GM12801 (cell line): ENCODE measurements around the gene PRKCE.

Experiments
- CTCF ChIP-seq: IDR thresholded peaks from one replicate; pipeline ENCODE4 v1.5.1; 2011; ENCODE audit warnings: control low read depth; ENCODE audit not compliant: insufficient read length; ENCODE audit errors: extremely low read depth

PRKCE gene

GRCh38 chr2:45780541-45781463, 129.3 kb downstream of the PRKCE start:
- no peak for TF ChIP-seq CTCF

GRCh38 chr2:45781464-45781811, 130.0 kb downstream of the PRKCE start:
- no peak for TF ChIP-seq CTCF

DNA sequence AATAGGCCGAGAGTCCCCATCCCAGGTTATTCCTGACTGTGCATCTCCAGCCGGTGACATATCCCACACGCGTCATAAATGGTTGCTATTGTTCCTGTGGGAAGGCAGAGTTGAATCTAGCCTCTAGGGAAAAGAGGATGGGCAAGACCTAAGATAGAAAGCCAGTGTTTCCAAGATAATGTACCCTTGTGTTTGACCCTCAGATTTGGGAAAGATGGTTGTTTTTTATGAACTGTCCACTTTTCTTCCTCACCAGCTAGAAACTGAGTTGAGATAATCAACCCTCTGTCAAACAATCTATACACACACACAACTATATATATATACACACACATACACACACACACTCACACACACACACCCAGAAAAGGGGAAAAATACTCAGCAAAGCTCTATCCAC, 131.0 kb downstream of the PRKCE start:
- no peak for TF ChIP-seq CTCF

DNA sequence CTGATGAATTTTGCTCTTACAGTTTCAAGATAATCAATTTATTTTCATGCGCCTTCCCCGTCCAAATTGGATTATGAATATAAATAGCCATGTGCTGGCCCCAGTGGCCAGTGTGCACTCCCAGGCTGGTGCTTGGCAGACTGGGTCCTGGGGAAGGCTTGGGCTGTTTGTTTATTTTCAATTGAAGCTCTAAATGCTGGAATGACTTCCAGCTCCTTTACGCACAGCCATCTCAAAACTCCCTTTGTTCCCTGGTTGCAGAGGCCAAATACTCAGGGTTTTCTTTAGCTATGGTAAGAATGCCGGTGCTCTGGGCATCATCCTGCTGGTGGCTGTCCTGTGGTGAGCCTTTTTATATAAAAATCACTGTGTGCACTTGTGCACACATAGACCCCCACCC, 131.5 kb downstream of the PRKCE start:
- no peak for TF ChIP-seq CTCF

DNA sequence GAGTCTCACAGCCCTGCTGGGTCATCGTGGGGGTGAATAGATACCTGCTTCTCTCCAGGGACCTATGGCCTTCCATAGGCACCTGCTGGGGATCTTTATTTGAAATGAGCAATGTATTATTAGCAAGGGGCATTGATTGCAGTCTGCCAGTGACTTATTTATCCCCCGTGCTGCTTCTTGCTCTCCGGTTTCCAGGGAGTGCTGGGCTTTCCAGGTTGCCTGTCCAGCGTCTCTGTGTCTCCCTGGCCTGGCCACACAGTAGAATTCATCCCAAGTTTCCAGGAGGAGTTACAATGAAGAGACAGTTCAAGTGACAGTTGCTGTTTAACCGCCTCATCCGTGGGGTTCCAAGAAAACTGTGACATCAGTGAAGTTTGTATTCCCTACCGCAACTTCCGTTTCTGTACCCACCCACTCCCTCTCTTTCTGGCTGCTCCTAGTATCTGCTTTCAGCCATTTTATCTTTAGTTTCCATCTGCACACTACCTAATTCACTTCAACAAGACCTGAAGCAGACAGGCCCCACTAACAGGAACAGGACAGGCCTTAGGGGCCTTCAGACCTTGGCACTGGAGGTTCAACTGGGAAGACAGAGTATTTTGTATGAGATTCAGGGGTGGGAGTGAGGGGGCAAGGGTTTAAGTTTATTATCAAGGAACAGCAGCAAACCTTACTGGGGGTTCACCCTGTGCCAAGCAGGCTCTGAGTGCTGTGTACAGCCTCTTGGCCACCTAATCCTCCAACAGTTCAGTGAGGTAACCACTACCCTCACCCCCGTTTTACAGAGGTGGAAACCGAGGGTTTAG, 134.8 kb downstream of the PRKCE start:
- TF ChIP-seq CTCF: no peak

DNA sequence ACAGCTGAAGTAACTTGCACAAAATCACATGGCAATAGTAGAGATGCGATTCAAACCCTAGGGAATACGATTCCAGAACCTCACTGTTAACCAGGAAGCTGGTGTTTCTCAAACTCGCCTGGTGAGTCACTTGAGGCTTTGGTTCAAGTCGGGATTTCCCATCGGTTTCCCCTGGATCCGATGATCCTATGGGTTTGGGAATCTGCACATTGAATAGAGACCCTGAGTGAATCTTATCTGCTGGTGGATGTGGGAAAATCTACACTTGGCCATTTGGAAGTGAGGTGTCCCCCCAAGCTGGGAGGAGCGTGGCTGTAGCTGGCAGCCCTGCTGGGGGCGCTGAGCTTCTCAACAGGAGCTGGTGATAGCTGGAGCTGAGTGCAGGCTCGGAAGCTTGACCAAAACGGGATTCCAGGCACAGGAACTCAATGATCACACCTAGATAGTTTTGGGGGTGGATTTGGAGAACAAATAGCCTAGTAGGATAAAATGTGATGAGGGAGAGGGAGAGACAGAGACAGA, 135.4 kb downstream of the PRKCE start:
- TF ChIP-seq CTCF: no peak

DNA sequence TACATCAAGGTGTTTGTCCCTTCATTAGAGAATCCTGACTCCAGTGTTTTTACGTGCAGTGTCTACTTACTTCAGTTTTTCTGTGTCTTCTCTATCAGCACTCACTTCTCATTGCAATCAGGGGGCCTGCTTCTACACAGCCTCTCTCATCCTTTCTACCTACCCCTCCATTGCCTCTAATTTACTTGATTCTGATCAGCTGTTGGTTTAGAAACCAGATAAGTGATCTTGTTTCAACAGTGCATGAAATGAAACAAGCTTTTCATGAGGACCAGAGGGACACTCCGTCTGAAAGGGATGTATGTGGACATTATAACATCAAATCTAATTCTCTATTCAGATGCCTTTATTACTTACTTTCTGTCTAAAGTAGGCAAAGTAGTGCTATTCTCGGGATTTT, 136.9 kb downstream of the PRKCE start:
- TF ChIP-seq CTCF: no peak
